ENCODE data around the gene OLFM3. TPM values are rescaled to one million over a fixed set of nuclear protein-coding genes. Genes with fewer than 3 reads are reported as not detected.

The OLFM3 gene
- total RNA-seq, 1 experiment from 2014 or later = 0.26 TPM

GRCh38 chr1:101902199-101902598 is 94.5 kb downstream of the OLFM3 start:
- Histone ChIP-seq H3K14ac (ENCODE audit: insufficient read depth, low read length) (no peak overlapping the region), H4K8ac (replicated peaks; ENCODE audit: insufficient read length, low read depth, low read length) (no peak overlapping the region), H3K79me2 (ENCODE audit: insufficient read depth, low read length) (no peaks in the 10 kb centered on the region), H2BK15ac (ENCODE audit: low read depth, low read length) (no peak overlapping the region), H3K4me1 (ENCODE audit: insufficient read depth, low read length) (no peaks in the 10 kb centered on the region; the same call in 1 of the 2 replicates), H4K5ac (ENCODE audit: insufficient read length, low read depth, low read length) (no peak overlapping the region), H3K9me3 (ENCODE audit: control insufficient read depth, low read depth, low read length) (no peaks in the 10 kb centered on the region), H2BK12ac (ENCODE audit: insufficient read length, low read depth, low read length) (no peak overlapping the region), H3K4ac (ENCODE audit: low read depth, low read length) (no peak overlapping the region), H3K23me2 (ENCODE audit: insufficient read length, low read depth, low read length, poor library complexity, severe bottlenecking) (no peaks in the 10 kb centered on the region), H2BK20ac (ENCODE audit: low read depth, low read length, poor library complexity, severe bottlenecking) (no peak overlapping the region), H3K79me1 (ENCODE audit: insufficient read depth, low read depth, low read length, poor library complexity, severe bottlenecking) (no peaks in the 10 kb centered on the region), H2BK5ac (ENCODE audit: insufficient read length, low read length) (no peak overlapping the region), H3K27ac (ENCODE audit: insufficient read length, low read depth, low read length) (no peak overlapping the region), H3K18ac (ENCODE audit: insufficient read length, low read depth, low read length) (no peak overlapping the region), H2AFZ (ENCODE audit: low read length) (no peak overlapping the region), H3T11ph (ENCODE audit: low read length) (no peak overlapping the region), H3K9ac (ENCODE audit: extremely low read depth, insufficient read length, low read length) (no peak overlapping the region), H2AK5ac (ENCODE audit: insufficient read length, low read length) (no peak overlapping the region), H3K4me2 (ENCODE audit: insufficient read depth, insufficient read length, low read length) (no peak overlapping the region), H4K20me1 (ENCODE audit: control insufficient read depth, insufficient read depth, insufficient read length) (no peaks in the 10 kb centered on the region), H3K27me3 (ENCODE audit: insufficient read depth, low read length) (no peaks in the 10 kb centered on the region), H4K91ac (ENCODE audit: insufficient read length, low read depth, low read length) (no peak overlapping the region), H3K56ac (ENCODE audit: insufficient read length, low read depth, low read length) (no peak overlapping the region), H3K23ac (ENCODE audit: insufficient read length, low read depth, low read length) (no peak overlapping the region), H2BK120ac (ENCODE audit: low read depth, low read length, poor library complexity, severe bottlenecking) (no peak overlapping the region)
- Mint-ChIP-seq H3K27me3 (ENCODE audit: low read depth) (no peaks in the 10 kb centered on the region), H3K4me1 (peaks cover 21 to 22% of the 10 kb centered on the region in 2 experiments), H3K9me3 (no peaks in the 10 kb centered on the region), H3K27ac (no peak overlapping the region), H3K4me3 (no peak overlapping the region), H3K36me3 (ENCODE audit: insufficient read depth in 1 of 3, low read depth in 3 of 3) (no peaks in the 10 kb centered on the region)
- no CpG with 5 or more reads among the region's 1 CpG for WGBS (ENCODE audit: extremely low coverage, insufficient read length, low lambda C conversion rate)
- no peak for TF ChIP-seq CTCF (conservative IDR thresholded peaks at IDR 0.05)
- DNase-seq = no peak
